ENCODE measurements around the gene BAHCC1.

The BAHCC1 gene

DNA sequence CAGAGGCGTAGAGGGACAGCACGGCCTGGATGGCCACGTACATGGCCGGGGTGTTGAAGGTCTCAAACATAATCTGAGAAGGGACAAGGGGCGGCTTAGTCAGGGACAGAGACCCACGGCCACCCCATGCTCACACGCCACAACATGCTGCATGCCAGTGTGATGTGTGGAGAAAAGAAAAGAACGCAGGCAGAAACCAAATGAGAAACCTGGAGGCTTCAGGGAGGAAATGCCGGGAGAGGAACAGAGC, 116.2 kb downstream of the BAHCC1 start:
- POLR2A ChIA-PET: interaction anchor here (0.7 to 9.9 kb wide), 18 partner anchors 9 to 289 kb away, joined by 3 to 85 read pairs (median 4); partner anchors contain the start of genes ARL16, BAHCC1, CEP131 and FAAP100
- H3K36me3 ChIP-seq (ENCODE audit: control insufficient read depth in 2 of 2, insufficient read depth in 1 of 2, low read length in 2 of 2): peaks cover 18 to 40% of the 10 kb centered on the region in 2 experiments
- peaks cover 14% of the 10 kb centered on the region for H3K4me1 ChIP-seq (ENCODE audit: control insufficient read depth, insufficient read depth, low read length)
- peak overlapping the region; percentile 92 for H3K4me3 ChIP-seq (ENCODE audit: low read depth, low read length)
- H3K9me3 ChIP-seq (ENCODE audit: control insufficient read depth, insufficient read depth, low read depth, low read length): no peaks in the 10 kb centered on the region
- CTCF ChIA-PET: interaction anchor here (0.6 to 1.2 kb wide), 3 partner anchors 53 to 449 kb away, joined by 3 read pairs; no protein-coding TSS in a partner anchor
- peak overlapping the region; percentile 100 for H3K27ac ChIP-seq (ENCODE audit: extremely low read depth, low read depth, low read length)
- TF ChIP-seq ZNF341 (tag by site-specific recombination; IDR thresholded peaks at IDR 0.05; ENCODE audit: low read depth) (peak; percentile 58), ZNF416 (tag by site-specific recombination; IDR thresholded peaks at IDR 0.05) (0 out of 2 replicates have a peak, but pooled peaks have one; percentile 5)
- TF ChIP-seq, protein P1, sequence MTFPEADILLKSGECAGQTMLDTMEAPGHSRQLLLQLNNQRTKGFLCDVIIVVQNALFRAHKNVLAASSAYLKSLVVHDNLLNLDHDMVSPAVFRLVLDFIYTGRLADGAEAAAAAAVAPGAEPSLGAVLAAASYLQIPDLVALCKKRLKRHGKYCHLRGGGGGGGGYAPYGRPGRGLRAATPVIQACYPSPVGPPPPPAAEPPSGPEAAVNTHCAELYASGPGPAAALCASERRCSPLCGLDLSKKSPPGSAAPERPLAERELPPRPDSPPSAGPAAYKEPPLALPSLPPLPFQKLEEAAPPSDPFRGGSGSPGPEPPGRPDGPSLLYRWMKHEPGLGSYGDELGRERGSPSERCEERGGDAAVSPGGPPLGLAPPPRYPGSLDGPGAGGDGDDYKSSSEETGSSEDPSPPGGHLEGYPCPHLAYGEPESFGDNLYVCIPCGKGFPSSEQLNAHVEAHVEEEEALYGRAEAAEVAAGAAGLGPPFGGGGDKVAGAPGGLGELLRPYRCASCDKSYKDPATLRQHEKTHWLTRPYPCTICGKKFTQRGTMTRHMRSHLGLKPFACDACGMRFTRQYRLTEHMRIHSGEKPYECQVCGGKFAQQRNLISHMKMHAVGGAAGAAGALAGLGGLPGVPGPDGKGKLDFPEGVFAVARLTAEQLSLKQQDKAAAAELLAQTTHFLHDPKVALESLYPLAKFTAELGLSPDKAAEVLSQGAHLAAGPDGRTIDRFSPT (tag by site-specific recombination; IDR thresholded peaks at IDR 0.05): no peak

DNA sequence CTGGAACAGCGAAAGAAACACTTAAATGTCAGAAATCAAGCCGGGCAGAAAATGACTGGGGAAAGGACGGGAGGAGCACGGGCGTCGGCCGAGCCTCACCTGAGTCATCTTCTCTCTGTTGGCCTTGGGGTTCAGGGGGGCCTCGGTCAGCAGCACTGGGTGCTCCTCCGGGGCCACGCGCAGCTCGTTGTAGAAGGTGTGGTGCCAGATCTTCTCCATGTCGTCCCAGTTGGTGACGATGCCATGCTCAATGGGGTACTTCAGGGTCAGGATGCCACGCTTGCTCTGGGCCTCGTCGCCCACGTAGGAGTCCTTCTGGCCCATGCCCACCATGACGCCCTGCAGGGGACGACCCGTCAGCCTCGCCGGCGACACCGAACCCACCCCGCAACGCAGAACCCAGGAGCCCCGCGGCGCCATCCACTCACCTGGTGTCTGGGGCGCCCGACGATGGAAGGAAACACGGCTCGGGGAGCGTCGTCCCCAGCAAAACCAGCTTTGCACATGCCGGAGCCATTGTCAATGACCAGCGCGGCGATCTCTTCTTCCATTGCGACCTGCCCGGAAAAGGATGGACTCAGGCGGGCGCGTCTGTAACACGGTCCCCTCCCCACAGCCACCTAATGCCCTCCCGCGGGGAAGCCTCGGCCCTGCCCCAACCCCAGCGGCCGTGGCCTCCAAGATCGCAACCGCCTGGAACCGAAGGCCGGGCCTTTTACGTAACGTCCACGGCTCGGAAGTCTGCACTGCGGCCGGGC, 116.7 kb downstream of the BAHCC1 start:
- H3K9me3 ChIP-seq (ENCODE audit: control insufficient read depth, insufficient read depth, low read depth, low read length): no peaks in the 10 kb centered on the region
- ChIA-PET CTCF (interaction anchor here (0.6 to 1.2 kb wide), 2 partner anchors 52 to 114 kb away, joined by 3 read pairs; no protein-coding TSS in a partner anchor), POLR2A (interaction anchor here (0.6 to 9.9 kb wide), 29 partner anchors 9 to 356 kb away, joined by 3 to 85 read pairs (median 4); partner anchors contain the start of genes ARL16, BAHCC1, CCDC137 and CEP131)
- peaks cover 17% of the 10 kb centered on the region for H3K4me1 ChIP-seq (ENCODE audit: control insufficient read depth, insufficient read depth, low read length)
- peaks cover 18 to 40% of the 10 kb centered on the region in 2 experiments for H3K36me3 ChIP-seq (ENCODE audit: control insufficient read depth in 2 of 2, insufficient read depth in 1 of 2, low read length in 2 of 2)
- peak overlapping the region; percentile 92 for H3K4me3 ChIP-seq (ENCODE audit: low read depth, low read length)
- peak overlapping the region; percentile 100 for H3K27ac ChIP-seq (ENCODE audit: extremely low read depth, low read depth, low read length)
- TF ChIP-seq ZBTB48 (tag by site-specific recombination; IDR thresholded peaks at IDR 0.05) (0 out of 2 replicates have a peak, but pooled peaks have one; percentile 20), ZIC2 (tag by site-specific recombination; IDR thresholded peaks at IDR 0.05) (peak; percentile 78), ZFP3 (tag by site-specific recombination; IDR thresholded peaks at IDR 0.05; ENCODE audit: low read depth) (peak; percentile 80), ZNF140 (tag by site-specific recombination; IDR thresholded peaks at IDR 0.05) (no peak), EGR2 (tag by site-specific recombination; IDR thresholded peaks at IDR 0.05; ENCODE audit: low read depth) (peak; percentile 32; the same call in 1 of the 2 replicates), ZNF600 (tag by site-specific recombination; IDR thresholded peaks at IDR 0.05) (peak; percentile 42; the same call in 1 of the 2 replicates), ZNF416 (tag by site-specific recombination; IDR thresholded peaks at IDR 0.05) (0 out of 2 replicates have a peak, but pooled peaks have one; percentile 5), ZBTB20 (tag by site-specific recombination; IDR thresholded peaks at IDR 0.05) (0 out of 2 replicates have a peak, but pooled peaks have one; percentile 14), ZNF169 (tag by site-specific recombination; IDR thresholded peaks at IDR 0.05) (no peak), SP3 (tag by site-specific recombination; IDR thresholded peaks at IDR 0.05) (0 out of 2 replicates have a peak, but pooled peaks have one; percentile 46), KLF8 (tag by site-specific recombination; IDR thresholded peaks at IDR 0.05) (0 out of 2 replicates have a peak, but pooled peaks have one; percentile 41), ZNF776 (tag by site-specific recombination; IDR thresholded peaks at IDR 0.05; ENCODE audit: borderline replicate concordance) (0 out of 2 replicates have a peak, but pooled peaks have one; percentile 24), BCL11B (tag by site-specific recombination; IDR thresholded peaks at IDR 0.05; ENCODE audit: low read depth) (peak; percentile 72; the same call in 1 of the 2 replicates), ZNF76 (tag by site-specific recombination; IDR thresholded peaks at IDR 0.05; ENCODE audit: borderline replicate concordance, low read depth) (peak; percentile 9; the same call in 1 of the 2 replicates), SCRT2 (tag by site-specific recombination; IDR thresholded peaks at IDR 0.05) (no peak), ZFP37 (tag by site-specific recombination; IDR thresholded peaks at IDR 0.05) (peak; percentile 81; the same call in 1 of the 2 replicates)
- TF ChIP-seq, protein P2, sequence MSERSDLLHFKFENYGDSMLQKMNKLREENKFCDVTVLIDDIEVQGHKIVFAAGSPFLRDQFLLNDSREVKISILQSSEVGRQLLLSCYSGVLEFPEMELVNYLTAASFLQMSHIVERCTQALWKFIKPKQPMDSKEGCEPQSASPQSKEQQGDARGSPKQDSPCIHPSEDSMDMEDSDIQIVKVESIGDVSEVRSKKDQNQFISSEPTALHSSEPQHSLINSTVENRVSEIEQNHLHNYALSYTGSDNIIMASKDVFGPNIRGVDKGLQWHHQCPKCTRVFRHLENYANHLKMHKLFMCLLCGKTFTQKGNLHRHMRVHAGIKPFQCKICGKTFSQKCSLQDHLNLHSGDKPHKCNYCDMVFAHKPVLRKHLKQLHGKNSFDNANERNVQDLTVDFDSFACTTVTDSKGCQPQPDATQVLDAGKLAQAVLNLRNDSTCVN (tag by site-specific recombination; optimal IDR thresholded peaks at IDR 0.05): peak; percentile 33
- TF ChIP-seq, protein P3, sequence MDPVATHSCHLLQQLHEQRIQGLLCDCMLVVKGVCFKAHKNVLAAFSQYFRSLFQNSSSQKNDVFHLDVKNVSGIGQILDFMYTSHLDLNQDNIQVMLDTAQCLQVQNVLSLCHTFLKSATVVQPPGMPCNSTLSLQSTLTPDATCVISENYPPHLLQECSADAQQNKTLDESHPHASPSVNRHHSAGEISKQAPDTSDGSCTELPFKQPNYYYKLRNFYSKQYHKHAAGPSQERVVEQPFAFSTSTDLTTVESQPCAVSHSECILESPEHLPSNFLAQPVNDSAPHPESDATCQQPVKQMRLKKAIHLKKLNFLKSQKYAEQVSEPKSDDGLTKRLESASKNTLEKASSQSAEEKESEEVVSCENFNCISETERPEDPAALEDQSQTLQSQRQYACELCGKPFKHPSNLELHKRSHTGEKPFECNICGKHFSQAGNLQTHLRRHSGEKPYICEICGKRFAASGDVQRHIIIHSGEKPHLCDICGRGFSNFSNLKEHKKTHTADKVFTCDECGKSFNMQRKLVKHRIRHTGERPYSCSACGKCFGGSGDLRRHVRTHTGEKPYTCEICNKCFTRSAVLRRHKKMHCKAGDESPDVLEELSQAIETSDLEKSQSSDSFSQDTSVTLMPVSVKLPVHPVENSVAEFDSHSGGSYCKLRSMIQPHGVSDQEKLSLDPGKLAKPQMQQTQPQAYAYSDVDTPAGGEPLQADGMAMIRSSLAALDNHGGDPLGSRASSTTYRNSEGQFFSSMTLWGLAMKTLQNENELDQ (tag by site-specific recombination; IDR thresholded peaks at IDR 0.05; ENCODE audit: low read depth): no peak
- TF ChIP-seq, protein P1 (tag by site-specific recombination; IDR thresholded peaks at IDR 0.05): peak; percentile 46
- TF ChIP-seq, protein P4, sequence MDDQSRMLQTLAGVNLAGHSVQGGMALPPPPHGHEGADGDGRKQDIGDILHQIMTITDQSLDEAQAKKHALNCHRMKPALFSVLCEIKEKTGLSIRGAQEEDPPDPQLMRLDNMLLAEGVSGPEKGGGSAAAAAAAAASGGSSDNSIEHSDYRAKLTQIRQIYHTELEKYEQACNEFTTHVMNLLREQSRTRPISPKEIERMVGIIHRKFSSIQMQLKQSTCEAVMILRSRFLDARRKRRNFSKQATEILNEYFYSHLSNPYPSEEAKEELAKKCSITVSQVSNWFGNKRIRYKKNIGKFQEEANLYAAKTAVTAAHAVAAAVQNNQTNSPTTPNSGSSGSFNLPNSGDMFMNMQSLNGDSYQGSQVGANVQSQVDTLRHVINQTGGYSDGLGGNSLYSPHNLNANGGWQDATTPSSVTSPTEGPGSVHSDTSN (CRISPR knock-in tag; IDR thresholded peaks at IDR 0.05): peak; percentile 35

All from HEK293 (cell line).